Forelimb muscle (tissue), 1 donor: Measurements from ENCODE around the gene CMTM5. TPM values are rescaled to one million over a fixed set of nuclear protein-coding genes. Genes with fewer than 3 reads are reported as not detected.
"Not testable (repeated sequence)": the region's sequence is repeated elsewhere in the genome, so short reads cannot be mapped to it uniquely, and the experiment has no call there.

Experiments used
- DNase-seq: peaks from one replicate; pipeline ENCODE4 v3.0.0-alpha.2; 2013; ENCODE audit warnings: low read depth
- polyA plus RNA-seq: library from polyadenylated mRNA; unstranded; fragments of 120-200 nt; gene quantifications from one replicate; pipeline ENCODE4 v1.2.1, GENCODE V29; 2013; ENCODE audit not compliant: insufficient read length

The CMTM5 gene
- polyA plus RNA-seq, 1 donor = 1.4 TPM

DNA sequence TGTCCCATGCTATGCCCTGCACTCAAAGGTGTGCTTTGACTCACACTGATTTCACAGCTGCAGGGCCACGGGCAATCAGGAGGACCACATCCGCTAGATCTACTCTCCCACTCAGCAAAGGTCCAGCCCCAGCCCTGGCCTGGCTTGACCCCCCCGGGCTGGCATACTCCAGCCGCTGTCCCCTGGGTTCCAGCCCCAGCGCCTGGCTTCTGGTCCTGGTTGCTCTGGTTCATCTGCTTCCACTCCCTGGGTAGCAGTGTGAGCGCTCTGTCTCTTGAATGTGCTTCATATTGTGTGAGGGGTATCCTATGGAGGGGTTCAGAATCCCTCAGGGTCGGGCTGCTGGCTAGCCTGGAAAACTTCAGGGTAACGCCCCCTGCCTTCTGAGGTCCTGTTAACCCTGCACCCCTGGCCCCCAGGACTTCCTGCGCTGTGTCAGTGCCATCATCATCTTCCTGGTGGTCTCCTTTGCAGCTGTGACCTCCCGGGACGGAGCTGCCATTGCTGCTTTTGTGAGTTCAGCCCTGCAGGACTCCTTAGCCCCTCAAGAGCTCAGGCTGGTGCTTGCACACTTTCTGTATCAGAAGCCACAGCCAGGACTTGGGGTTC is 1.9 kb downstream of the CMTM5 start:
- no peak for DNase-seq

DNA sequence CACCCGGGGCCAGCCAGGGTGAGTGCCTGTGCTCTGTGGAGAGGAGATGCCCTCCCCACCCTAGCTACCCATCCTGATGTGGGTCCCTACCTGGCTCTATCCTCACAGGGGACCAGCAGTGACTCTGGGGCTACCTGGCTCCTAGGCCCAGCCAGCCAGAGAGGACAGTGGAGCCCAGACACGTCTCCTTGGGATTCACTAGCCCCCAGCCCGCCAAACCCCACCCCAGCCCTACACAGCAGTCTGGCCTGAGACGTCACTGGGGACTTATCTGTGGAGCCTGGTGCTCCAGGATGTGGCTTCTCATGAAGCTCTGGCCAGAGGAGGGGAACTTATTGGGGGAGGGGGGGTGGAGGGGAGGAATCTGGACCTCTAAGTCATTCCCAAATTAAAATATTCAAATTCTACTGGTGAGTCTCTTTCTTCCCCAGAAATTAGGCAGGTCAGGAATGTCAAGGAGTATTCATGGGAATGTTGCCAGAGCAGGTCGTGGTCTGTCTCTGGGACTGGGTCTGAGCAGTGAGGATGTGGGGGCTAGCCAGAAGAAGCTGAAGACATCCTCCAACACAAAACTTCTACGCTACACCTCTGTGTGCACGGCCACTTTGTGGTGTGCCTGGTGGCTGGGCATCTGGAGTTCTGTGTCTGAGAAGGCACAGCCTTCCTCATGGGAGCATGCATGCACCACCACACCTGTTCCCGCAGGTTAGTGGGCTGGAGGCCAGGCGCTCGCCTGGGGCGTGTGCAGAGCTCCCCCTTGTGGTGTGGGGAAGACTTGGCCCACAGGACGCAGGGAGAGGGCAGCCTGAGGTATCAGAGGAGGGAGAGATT is 2.7 kb downstream of the CMTM5 start:
- DNase-seq = no peak

DNA sequence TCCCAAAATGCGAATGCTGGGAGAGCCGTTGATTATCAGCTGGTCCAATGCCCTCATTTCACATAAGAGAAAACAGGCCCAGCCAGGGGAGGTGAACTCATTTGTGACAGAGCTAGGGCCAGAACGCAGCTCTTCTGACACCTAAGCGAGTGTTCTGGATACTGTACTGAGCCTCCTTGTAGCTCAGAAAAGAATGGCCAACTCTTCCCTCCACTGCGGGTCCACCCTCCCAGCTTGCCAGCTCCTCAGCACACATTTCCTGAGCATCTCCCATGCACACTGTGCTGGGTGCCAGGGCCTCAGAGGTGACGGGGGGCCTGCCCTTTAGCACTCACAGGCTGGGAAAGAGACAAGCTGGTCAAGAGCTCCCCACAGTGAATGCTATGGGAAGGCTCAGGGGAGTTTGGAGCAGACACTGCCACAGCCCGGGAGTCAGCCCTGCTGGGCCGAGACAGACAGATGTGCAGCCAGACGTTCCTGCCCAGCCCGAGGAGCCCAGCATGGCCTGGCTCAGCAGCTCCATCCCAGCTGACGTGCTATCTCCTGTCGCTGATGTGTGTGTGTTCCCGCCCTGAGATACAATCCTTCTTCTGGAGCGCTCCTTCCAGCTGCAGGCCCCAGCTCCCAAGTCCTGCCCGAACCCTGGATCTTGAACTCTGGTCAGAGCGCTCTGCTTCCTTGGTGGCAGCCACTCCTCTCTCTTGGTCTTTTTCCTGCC is 3.5 kb downstream of the CMTM5 start:
- DNase-seq = no peak

DNA sequence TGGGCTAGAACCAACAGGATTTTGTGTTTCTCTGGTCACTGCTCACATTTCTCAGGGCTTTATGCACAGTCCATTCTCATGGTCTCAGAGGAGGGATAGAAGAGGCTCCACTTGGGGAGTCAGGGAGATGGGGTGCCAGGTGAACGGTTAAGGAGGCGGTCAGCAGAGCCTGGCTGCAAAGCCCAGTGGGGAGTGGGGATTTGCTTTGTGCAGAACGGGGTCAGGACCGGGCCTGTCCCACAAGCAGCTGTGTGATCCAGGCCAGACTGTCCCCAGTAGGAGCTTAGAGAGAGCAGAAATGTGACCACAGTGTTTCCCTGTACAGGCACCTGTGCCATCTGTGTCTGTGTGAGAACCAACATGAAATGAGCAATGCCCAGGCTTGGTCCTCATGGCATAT is 4.1 kb downstream of the CMTM5 start:
- no peak for DNase-seq

DNA sequence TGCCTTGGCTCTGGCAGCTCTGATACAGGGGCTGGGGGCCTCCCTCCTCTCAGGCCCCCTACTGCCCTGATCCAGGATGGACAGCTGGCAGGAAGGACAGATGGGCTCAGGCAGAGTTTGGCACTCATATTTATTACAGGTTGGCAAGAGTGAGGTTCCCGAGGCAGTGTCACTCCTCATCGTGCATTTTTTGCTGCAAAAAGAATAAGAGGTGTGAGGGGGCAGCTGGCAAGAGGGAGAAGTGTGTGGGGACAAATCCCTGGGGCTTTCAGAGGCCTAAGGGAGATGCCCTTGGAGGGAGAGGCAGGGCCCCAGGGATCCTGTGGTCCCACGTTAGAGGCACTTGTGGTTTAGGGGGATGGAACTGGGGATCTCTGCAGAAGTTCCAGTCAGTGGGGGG is 5.0 kb downstream of the CMTM5 start:
- DNase-seq = no peak

DNA sequence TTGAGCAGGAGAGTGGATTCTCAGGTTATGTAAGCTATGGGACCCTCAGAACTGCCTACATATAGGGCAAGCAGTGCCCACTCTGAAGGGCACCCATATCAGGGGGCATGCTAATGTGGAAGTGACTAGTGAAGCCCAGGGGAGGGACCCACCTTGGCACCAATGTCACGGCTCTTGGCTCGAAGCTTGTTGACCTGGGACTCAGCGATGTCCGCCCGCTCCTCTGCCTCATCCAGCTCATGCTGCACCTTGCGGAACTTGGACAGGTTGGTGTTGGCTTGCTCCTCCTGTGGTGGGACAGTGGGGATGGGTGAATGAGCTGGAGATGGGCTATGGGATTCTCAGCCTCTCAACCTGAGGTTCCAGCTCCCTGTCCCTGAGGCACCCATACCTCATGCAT is 5.4 kb downstream of the CMTM5 start:
- no peak for DNase-seq

DNA sequence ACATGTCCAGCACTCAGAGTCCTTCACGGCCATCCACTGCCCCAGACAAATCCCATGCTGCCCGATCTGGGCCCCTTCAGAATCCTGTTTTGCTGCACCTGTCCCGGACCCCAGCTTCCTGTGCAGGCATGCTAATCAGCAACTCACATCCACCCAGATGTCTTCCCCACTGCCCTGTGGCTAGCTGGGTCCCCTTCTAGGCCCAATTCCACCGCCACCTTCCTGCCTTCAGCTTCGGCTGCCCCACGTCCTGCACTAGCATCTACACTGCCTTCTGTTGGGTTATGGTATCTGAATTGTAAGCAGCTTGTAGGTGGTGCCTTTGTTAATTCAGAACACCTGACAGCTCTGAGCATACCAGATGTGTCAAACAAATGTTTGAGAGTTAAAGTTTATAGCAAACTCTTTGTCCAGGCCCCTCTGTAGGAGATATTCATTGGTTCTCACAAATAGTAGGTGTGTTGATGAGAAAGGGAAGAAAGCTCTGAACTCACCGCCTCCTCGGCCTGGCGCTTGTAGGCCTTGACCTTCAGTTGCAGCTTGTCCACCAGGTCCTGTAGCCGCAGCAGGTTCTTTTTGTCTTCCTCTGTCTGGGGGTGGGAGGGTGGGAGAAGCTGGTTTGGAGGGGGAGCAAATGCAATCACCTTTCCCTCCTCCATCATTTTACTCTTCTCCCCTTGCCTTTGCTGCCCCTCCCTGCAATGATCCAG is 6.0 kb downstream of the CMTM5 start:
- DNase-seq = no peak

DNA sequence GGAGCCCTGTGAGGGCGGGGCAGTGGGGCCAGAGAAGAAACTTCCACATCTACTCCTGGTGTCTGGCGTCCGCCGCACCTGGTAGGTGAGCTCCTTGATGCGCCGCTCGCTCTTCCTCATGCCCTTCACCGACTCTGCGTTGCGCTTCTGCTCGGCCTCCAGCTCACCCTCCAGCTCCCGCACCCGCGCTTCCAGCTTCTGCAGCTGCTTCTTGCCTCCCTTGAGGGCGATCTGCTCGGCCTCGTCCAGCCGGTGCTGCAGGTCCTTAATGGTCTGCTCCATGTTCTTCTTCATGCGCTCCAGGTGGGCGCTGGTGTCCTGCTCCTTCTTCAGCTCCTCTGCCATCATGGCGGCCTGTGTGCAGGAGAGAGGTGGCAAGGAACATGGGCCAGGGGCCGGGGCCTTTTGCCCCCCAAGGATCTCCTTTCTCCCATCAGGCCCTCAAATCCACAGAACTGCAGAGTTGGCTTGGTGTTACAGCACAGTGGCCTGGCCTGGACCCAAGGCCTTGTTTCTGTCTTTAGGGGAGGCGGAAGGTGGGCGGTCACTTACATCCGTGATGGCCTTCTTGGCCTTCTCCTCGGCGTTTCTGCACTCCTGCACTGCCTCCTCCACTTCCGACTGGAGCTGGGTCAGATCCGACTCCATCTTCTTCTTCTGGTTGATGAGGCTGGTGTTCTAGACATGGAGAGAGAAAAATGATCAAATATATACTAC is 7.7 kb downstream of the CMTM5 start:
- no peak for DNase-seq

DNA sequence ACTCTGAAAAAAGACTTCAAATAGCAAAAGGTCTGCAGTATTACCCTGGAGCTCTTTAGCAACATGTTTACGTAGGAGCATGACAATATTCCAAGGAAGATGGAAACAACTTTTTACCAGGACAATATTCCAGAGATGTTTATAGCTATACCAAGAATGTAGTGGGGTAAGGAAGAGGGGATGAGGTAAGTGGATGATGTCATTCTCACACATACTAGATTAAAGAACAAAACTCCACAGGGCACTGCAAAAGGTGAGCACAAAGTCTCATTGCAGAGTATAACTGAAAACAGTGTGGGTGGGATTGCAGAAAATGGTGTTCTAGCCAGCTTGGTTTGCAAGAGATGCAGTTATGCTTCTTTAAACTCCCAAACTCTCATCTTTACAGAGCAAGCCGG is 8.4 kb downstream of the CMTM5 start:
- DNase-seq = no peak

DNA sequence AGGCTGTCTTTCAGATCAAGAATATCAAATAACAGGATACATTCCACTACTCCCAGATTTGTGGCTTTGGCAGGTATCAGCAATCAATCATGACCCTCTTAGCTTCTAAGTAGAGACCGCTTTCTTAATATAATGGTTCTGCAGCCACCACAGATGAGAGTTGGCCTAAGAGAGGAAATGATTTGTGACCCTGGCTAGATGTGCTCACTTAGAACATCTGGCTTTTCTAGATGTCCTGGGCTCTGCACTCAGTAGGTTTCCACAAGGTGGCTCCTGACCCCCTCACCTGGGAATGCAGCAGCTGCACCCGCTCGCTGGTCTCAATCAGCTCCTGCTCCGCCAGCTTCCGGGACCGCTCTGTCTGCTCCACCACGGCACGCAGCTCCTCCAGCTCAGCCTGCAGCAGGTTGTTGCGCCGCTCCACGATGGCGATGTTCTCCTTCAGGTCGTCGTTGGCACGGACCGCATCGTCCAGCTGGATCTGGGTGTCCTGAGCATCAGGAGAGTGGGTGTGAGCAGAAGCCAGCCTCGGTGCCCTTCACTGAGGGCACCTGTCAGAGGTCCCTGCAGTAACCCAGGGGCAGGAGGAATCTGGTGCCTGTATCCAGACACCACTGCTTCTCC is 8.9 kb downstream of the CMTM5 start:
- no peak for DNase-seq

DNA sequence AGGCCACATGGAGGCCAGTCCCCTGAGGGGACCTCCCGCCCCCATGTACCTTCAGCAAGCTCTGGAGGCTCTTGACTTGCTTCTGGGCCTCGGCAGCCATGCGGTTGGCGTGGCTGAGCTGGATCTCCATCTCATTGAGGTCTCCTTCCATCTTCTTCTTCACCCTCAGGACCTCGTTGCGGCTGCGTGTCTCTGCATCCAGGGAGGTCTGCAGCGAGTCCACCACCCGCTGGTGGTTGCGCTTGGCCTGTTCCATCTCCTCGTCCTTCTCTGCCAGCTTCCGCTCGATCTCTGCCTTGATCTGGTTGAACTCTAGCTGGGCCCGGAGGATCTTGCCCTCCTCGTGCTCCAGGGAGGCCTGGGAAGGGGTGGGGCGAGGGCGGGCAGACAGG is 9.4 kb downstream of the CMTM5 start:
- DNase-seq = not testable (repeated sequence)

DNA sequence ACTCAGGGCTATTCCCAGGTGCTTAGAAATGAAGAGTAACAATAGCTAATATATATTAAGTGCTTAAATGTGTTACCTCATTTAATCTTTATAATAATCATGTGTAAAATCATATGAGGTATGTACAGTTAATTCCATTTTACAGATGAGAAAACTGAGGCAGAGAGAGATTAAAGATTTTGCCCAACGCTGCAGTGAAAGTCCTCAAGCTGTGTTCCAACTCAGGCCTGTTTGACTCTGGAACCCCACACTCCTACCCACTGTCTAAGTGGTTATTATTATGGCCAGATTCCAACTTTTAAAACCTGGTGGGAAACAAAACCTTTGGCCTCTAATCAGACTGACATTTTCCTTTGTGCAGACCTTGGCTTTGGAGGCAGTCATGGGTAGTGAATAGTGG is 10.2 kb downstream of the CMTM5 start:
- DNase-seq = no peak

DNA sequence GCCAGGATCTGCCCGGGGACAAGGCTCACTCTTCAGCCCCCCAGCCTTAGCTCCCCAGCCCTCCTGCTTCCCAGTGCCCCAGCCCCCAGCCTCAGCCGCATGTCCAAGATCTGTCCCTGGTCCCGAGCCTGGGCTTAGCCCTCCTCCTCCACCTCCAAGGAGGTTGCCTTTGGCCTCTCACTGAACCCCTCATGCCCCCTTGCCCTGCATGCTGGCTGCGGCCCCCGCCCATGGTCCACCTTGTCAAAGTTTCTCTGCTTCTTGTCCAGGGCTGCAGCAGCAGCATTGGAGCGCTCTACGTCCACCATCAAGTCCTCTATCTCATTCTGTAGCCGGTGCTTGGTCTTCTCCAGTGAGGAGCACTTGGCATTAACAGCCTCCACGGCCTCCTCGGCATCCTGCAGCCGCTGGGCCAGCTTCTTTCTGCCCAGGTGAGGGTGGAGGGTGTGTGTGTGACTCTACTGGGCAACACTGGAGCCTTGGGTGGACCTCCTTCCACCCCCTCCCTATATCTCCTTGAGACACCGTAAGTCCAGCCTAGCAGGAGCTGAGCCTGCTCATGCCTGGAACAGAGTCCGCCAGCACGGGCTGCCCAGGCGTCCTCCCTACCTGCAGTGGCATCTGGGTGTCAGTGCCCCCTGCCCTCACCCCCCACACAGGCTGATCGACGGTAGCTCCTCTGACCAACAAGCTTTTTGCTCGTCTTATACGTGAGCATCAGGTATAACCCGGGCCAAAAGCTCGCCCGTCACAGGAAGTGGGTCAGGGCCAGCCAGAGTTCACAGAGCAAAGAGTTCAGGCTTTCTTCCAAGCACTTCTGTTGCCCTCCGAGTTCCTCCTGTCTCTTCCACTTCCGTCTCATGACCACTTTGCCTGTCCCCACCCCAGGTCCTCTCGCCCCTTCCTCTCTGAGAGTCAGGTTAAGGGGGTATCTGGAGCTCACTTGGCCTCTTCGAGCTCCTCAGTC is 11.4 kb downstream of the CMTM5 start:
- DNase-seq = no peak

DNA sequence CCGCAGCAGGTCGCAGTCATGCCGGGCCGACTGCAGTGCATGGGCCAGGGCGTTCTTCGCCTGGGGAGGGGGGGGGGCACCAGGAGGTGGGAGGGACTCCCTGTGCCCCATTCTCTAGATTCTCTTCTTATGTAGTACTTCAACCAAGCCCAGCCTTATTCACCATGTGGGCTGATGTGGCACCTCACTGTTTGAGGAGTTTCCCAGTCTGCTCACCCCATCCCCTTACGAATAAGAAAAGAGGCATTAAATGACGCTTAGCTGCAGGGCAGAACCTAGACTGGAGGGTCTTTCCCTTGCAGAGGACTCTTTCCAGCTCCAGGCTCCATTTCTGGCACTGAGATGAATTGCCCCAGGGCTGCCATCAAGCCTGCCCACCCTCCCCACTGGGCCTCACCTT is 12.2 kb downstream of the CMTM5 start:
- no peak for DNase-seq

DNA sequence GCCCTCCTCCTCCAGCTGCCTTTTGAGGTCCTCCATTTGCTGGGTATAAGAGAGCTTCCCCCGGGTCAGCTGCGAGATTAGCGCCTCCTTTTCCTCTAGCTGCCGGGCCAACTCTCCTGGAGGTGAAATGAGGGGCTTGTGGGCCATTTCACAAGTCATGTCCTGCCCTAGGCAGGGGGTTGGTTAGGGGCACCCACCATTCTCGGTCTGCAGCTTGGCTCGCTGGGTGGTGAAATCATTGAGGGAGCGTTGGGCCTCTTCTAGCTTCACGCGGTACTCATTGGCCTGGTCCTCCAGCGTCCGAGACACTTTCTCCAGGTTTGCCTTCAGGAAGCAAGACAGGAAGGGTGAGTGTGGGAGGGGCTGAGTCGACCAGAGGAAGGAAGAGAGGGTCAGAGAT is 12.6 kb downstream of the CMTM5 start:
- no peak for DNase-seq

DNA sequence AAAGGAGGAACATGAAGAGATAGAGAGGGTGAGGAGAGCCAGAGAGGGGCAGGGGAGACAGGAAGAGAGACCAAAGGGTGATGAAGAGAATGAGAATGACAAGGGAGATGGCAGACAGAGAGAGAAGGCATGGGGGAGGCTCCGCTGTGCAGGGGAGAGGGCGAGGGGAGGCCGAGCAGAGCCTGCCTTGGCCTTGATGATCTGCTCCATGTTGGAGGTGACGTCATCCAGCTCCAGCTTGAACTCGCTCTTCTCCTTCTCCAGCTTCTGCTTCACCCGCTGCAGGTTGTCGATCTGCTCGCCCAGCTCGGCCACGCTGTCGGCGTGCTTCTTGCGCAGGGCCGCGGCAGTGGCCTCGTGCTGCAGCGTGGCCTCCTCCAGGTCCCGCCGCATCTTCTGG is 13.0 kb downstream of the CMTM5 start:
- not testable (repeated sequence) for DNase-seq

DNA sequence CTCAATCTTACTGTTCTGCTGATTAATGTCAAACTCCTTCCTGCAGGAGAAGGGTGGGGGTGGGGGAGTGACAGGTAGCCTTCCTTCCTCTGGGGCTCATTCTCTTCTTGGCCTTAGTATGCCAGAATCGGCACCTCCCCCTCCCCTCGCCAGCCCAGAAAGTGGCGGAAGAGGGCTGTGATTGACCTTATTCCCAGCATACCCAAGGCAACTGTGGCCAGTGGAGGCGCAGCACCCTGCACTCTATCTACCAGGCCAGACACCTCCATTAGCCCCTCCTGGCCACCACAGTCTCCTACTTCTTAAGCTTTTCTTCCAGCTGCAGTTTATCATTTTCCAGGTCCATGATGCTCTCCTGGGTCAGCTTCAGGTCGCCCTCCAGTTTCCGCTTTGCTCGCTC is 15.8 kb downstream of the CMTM5 start:
- DNase-seq = no peak

DNA sequence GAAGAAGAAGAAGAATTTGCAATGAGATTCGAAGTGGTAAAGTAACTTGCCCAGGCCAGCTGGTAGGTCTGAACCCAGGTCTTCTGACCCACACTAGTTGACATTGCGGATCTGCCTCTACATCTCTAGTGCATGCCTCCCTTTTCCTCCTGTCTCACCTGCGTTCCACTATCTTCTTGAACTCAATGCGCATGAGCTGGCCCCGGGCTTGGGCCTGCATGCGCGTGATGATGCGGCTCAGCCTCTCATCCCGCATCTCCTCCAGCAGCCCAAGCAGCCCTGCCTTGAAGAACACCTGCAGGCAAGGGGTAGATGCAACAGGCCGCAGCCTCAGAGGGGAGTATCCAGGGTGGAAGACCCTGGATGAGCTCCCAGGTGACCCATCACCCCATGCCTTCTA is 19.3 kb downstream of the CMTM5 start:
- DNase-seq = no peak

DNA sequence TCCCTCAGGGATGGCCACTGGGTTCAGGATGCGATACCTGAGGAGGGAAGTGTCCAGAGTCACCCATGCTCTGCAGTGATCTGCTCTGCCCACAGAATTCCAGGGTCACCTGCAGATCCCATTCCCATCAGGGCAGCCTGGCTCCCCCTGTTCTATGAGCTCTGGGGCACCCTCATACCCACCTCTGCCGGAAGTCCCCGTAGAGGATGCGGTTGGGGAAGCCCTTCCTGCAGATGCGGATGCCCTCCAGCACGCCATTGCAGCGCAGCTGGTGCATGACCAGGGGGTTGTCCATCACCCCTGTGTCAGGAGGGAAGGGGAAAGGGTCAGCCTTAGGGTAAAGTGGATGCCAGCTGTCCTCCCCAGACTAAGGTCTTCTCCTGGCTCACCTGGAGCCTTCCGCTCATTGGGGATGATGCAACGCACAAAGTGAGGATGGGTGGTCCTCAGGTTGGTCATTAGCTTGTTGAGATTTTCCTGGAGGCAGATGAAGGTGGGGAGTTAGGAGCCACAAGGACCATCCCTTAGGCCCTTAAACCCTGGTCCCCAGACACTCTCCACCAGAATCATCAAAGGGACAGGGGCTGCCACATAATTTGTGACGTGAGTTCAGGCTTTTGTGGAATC is 20.0 kb downstream of the CMTM5 start:
- no peak for DNase-seq

DNA sequence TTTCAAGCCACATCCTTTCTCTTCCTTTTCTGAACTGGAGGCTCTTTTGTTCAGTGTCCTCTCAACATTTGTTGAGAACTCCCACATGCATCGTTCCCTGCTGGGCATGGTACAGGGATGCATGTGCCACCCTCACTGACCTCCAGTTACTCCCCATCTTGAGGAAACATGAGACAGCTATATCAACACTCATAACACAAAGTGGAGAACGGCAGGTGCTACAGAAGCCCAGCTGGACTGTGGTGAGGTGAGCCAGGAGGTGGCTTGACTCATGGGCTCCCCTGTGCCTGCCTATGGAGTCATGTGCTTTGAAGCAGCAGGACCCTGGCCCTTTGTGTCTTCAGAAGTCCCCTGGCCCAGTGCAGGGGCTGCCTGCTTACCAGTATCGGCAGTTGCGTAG is 21.5 kb downstream of the CMTM5 start:
- DNase-seq = no peak
